Stimulated activated CD4-positive, alpha-beta T cell treated with anti-CD3 and anti-CD28 coated beads, Interleukin-12 subunit alpha, Interleukin-12 subunit beta, amount 100 ng/mL, for 4 hours (primary cell): Measurements from ENCODE around the gene ARFRP1.

Experiments
- DNase-seq: peaks from one replicate; pipeline ENCODE4 v3.0.0-alpha.2; 2020

Gene ARFRP1

DNA sequence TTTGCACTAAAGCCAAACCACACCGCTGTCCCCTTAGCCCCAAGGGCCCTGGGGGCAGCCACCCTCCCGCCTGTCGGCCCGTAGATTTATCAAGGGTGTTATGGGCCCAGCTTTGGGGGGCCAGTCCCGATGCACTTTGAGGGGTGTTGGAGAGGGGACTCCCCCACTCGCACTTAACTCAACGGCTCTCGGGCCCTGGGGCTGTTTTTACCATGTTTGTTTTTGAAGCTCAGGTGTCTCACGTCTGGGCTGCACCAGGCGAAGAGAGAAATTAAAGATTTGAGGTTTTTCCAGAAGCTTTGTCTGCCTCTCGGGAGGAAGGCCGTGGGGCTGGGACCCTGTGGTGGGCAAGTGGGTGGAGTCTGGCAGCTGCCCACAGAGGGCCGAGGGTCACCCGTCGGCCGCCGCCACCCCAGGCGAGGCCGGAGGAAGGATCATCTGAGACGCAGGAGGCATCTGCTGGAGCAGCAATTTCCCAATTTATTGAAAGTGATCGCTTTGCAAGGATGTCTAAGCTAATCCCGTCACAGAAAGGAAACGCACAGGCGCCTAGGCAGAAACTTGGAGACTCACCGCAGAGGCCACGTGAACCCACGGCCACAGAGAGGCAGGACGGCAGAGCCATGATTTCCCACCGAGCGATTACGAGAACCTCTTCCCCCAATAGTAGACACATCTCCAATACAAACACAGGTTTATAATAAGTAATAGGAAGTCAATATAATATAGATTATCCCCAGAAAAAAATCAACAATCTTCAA, 35.6 kb upstream of the ARFRP1 start:
- DNase-seq, result no peak

DNA sequence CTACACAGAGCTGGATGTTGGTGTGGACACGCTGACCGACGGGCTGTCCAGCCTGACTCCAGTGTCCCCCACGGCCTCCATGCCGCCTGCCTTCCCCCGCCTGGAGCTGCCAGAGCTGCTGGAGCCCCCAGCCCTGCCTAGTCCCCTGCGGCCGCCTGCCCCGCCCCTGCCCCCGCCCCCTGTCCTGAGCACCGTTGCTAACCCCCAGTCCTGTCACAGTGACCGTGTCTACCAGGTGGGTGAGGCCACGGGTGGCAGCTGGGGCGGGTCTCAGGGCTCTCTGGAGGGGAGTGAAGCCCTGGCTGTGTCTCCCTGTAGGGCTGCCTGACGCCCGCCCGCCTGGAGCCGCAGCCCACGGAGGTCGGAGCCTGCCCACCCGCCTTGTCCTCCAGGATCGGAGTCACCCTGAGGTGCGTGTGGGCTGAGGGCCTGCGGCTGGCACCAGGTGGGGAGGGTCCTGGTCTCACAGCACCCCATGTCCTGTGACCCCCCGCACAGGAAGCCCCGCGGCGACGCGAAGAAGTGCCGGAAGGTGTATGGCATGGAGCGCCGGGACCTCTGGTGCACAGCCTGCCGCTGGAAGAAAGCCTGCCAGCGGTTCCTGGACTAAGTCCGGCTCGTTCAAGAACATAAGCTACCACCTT, 34.7 kb upstream of the ARFRP1 start:
- no peak for DNase-seq

DNA sequence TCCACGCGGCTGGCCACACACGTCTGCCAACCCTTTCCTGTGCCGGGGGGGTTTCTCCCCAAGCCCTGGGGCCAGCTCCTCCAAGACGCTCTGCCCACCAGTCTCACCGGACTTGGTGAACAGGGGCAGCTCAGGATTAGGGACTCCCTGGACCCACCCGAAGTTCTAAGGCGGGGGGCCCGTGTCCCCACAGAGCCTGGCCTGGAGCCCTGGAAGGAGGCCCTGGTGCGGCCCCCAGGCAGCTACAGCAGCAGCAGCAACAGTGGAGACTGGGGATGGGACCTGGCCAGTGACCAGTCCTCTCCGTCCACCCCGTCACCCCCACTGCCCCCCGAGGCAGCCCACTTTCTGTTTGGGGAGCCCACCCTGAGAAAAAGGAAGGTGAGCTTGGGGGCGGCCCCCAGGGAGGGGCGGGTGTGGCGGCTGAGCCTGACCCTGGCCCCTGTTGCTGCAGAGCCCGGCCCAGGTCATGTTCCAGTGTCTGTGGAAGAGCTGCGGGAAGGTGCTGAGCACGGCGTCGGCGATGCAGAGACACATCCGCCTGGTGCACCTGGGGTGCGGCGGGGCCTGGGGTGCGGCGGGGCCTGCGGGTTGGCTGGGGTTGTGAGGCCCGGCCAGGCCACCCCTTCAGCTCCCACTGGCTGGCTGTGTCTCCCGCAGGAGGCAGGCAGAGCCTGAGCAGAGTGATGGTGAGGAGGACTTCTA, 34.1 kb upstream of the ARFRP1 start:
- no peak for DNase-seq

DNA sequence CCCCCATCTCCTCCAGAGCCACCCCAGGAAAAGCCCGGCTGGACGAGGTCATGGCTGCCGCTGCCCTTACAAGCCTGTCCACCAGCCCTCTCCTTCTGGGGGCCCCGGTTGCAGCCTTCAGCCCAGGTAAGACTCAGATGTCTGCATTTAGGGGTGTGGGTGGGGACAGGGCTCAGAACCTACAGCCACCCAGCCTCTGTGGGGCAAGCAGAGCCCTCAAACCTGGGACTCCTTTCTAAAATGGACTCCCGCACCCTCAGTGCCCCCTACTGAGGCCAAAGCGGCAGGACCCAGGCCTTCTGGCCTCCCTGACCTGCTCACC, 33.5 kb upstream of the ARFRP1 start:
- DNase-seq, result no peak

DNA sequence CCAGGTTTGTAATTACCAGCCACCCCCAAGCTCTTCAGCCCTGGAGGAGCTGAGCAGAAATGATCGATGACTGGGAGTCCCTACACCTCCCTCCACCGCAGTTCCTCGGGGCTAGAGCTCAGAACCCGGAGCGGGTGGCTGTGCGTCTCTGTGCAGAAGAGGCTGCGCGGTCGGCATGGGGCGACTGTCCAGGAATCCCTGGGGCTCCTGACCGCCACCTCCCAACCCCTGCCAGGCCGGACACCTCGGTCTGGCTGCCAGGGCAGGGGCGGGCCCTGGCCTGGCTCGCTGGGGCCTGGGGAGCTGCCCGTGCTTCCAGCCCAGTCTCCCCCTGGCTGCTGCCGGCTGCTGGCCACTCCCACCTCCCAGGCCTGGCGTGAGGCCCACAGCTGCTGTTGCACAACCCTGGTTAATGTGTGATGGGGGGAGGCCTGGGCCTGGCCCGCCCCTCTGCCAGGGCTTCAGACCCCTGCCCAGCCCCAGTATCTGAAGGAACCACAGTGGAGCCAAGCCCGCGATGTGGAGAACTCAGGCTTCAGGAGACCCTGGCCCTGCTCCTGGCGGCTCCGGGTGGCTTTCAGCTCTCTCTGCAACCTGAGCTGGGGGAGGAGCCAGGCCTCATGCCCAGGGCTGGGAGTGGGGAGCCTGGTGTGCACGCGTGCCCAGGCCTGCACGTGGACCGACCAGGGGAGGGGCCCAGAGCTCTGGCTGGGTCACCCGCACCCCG, 33.0 kb upstream of the ARFRP1 start:
- DNase-seq, result no peak

DNA sequence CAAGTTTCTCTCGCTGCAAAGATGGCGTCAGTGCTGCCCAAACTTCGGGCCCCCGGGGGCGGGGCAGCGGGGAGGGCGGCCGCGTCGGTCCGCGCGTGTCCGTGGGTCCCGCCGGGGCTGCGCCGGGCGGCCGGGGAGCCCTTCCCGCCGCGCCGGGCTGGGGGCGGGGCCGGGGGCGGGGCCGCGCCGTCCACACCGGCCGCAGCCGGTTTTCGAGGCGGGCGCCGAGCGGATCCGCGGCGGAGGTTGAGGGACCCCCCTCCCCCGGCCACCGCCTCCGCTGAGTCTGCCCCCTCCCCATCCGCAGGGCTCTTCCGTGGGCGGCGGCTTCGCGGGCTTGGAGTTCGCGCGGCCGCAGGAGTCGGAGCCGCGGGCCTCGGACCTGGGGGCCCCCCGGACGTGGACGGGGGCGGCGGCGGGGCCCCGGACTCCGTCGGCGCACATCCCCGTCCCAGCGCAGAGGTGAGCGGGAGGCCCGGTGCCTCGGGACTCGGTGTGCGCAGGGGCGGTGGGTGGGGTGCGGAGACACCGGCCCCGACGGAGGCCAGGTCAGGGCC, 32.4 kb upstream of the ARFRP1 start:
- DNase-seq, result no peak

DNA sequence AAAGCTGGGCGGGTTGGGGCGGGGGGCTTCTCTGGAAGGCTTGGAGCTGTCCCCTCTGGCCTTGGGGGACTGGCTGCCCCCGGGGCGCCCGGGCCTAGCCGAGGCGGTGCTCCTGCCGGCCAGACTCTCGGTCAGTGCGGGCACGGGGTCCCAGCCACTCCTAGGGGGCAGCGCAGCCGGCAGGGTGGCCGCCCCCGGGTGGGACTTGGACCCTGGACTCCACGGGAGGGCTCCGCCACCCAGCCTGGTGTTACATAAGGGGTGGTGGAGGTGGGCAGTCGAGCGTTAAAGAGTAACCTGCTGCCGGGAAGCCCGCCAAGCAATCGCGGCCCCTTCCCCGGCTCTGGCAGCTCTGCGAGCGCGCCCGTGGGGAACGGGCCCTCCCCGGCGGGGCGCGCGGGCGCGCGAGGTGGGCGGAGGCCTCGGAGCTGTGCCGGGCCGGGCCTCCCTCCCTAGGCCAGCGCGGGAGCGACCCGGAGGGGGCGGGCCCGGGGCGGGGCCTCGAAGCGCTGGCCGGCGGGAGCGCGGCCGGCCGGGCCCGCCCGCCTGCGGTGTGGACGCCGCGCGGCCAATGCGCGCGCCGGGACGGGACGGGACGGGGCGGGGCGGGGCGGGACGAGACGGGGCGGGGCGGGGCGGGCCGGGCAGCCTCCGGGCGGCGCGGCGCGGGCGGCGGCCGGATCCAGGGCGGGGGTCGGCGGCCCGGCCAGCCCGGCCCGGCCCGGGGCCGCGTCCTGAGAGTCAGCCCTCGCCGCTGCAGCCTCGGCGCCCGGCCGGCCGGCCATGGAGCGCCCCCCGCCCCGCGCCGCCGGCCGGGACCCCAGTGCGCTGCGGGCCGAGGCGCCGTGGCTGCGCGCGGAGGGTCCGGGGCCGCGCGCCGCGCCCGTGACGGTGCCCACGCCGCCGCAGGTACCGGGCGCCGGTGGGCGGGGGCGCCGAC, 31.6 kb upstream of the ARFRP1 start, which contains the start of gene SLC2A4RG:
Gene SLC2A4RG (plus strand): TSS at position 647 of the 940 bp plus-strand sequence. CDS start 137 bp downstream, at position 784.
- peak; percentile 67 for DNase-seq

DNA sequence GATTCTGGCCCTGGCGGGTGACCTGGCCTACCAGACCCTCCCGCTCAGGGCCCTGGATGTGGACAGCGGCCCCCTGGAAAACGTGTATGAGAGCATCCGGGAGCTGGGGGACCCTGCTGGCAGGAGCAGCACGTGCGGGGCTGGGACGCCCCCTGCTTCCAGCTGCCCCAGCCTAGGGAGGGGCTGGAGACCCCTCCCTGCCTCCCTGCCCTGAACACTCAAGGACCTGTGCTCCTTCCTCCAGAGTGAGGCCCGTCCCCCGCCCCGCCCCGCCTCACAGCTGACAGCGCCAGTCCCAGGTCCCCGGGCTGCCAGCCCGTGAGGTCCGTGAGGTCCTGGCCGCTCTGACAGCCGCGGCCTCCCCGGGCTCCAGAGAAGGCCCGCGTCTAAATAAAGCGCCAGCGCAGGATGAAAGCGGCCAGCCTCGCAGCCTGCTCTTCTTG, 30.9 kb upstream of the ARFRP1 start:
- DNase-seq, result no peak

DNA sequence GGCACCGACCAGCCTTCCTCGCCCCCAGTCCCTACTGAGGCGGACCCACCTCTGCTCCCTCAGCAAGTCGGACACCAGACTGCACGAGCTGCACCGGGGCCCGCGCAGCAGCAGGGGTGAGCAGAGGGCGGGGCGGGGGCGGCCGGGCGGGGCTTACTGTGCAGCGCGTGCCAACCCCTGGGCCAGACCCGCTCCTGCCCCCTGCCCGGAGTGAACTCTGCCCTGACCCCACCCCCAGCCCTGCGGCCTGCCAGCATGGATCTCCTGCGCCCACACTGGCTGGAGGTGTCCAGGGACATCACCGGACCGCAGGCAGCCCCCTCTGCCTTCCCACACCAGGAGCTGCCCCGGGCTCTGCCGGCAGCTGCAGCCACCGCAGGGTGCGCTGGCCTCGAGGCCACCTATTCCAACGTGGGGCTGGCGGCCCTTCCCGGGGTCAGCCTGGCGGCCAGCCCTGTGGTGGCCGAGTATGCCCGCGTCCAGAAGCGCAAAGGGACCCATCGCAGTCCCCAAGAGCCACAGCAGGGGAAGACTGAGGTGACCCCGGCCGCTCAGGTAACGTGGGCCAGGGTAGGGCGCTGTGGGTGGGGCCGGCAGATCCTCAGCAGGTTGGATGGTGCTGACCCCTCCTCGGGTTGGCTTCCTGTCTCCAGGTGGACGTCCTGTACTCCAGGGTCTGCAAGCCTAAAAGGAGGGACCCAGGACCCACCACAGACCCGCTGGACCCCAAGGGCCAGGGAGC, 30.3 kb upstream of the ARFRP1 start:
- no peak for DNase-seq

DNA sequence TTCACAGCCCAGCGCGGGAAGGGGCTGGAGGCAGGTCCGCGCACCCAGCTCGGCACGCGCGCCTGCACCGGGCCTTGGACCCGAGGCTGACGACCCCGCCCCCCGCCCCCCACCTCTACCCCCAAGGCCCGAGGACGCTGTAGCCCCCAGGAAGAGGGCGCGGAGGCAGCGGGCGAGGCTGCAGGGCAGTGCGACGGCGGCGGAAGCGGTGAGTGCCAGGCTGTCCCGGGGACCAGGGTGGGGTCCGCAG, 29.8 kb upstream of the ARFRP1 start:
- DNase-seq, result no peak

DNA sequence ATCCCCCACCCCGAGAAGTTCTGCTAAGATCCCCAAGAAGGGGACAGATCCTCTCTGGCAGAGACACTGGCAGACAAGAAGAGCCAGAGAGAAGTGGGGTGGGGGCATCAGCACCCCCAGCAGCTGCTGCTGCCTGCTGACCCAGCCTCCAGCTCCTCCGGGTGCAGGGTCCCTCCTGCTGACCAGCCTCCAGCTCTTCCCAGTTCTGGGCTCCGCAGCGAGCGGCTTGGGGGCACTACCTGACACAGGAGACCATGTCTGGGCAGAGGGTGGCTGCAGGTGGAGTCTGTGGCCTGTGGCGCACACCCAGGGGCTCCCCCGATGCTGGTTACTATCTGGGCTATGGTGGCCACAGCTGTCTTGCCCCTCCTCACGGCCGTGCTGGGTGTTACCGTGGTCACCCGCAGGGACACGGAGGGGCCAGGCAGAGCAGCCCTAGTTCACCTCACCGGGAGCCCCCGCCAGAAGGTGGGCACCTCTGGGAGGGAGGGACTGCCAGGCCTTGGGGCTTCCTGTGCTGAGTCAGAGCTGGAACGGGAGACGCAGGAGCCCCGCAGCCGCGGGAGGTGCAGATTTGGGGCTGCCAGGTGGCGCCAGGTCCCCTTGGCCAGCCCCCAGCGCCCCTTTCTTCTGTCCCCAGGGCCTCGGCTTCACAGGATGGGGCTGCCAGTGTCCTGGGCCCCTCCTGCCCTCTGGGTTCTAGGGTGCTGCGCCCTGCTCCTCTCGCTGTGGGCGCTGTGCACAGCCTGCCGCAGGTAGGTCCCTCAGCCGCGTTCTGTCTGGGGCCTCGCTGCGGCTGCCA, 29.3 kb upstream of the ARFRP1 start:
- DNase-seq, result no peak

DNA sequence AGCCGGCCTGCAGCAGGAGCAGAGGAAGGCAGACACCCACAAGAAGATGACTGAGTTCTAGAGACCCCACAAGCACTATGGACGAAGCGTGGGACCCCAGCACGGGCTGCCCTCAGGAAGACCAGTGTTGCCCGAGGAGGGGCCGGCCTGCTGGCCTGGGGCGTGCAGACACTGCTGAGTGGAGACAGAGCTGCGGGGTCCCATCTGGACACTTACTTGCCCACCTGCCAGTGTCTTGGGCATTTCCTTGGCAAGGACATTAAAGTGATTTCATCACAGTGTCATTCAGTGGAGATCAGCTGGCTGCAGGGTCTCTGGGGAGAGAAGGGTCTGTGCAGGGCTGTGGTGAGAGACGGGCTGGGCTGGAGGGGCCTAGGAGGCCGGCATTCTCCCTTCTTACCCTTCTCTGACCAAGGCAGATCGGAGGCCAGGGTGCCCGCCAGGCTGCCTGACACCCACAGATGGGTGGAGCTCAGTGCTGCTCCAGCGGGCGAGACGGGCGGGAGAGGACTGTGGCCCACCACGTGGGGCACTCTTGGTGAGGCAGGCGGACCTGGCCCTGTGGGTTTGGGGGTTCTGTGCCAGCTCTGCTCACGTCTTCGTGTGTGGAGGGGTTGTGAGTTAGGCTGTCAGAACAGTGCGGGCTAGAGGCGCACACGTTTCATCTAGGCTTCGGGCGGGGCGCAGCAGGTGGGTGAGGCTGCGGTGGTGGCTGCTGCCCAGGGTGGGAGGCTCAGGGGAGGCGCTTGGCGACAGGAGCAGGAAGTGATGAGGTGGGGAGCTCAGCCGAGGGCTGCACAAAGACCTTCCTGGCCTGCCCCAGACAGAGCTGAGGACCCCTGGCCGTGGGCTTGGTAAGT, 28.3 kb upstream of the ARFRP1 start, which contains the start of gene LIME1:
Gene LIME1 (plus strand): TSS at position 806 of the 860 bp plus-strand sequence. CDS start 886 bp downstream, outside the sequence.
- DNase-seq, result peak; percentile 52

DNA sequence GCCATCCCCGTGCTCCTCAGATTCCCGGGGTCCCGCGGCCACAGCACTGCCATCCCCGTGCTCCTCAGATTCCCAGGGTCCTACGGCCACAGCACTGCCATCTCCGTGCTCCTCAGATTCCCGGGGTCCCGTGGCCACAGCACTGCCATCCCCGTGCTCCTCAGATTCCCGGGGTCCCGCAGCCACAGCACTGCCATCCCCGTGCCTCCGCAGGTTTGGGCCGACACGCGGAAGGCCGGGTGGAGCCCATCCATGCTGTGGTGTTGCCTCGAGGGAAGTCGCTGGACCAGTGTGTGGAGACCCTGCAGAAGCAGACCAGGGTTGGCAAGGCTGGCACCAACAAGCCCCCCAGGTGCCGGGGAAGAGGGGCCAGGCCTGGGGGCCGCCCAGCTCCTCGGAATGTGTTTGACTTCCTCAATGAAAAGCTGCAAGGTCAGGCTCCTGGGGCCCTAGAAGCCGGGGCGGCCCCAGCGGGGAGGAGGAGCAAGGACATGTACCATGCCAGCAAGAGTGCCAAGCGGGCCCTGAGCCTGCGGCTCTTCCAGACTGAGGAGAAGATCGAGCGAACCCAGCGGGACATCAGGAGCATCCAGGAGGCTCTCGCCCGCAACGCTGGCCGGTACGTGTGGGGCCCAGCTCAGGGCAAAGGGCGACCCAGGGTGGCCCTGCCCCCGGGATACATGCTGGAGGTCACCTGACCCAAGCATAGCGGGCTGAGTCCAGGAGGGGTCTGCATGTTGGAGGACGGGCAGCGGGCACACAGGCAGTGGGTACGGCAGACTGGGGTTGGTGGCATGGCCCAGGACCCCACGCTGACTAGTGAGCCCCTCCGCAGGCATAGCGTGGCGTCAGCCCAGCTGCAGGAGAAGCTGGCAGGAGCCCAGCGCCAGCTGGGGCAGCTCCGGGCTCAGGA, 27.4 kb upstream of the ARFRP1 start:
- DNase-seq, result no peak

DNA sequence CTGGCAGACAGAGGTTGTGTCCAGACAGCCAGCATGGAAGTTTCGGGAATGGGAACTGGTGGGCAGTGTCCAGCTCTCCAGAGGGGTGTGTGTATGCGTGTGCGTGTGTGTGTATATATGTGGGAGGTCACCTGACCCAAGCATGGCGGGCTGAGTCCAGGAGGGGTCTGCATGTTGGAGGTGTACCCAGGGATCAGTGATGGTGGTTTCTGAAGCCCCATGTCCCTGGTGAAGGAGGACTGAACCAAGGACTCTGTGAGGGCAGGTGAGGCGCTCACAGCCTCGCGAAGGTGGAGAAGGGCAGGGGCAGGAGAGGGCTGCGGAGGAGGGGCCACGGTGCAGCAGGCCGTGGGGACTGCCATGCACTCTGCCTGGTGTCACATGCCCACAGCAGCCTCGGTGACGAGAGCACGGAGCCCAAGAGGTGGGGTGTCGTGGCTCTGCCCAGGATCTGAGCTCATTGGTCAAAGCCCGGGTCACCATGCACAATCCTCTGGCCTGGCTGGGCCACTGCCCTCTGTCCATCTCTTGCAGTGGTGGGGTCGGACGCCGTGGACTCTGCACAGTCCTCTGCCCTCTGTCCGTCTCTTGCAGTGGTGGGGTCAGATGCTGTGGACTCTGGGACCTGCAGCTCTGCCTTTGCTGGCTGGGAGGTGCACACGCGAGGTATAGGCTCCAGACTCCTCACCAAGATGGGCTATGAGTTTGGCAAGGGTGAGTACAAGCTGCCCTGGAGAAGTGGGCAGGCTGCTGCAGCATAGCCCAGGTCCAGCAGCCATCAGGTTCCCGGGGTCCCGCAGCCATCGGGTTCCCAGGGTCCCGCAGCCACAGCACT, 26.6 kb upstream of the ARFRP1 start:
- DNase-seq, result no peak

DNA sequence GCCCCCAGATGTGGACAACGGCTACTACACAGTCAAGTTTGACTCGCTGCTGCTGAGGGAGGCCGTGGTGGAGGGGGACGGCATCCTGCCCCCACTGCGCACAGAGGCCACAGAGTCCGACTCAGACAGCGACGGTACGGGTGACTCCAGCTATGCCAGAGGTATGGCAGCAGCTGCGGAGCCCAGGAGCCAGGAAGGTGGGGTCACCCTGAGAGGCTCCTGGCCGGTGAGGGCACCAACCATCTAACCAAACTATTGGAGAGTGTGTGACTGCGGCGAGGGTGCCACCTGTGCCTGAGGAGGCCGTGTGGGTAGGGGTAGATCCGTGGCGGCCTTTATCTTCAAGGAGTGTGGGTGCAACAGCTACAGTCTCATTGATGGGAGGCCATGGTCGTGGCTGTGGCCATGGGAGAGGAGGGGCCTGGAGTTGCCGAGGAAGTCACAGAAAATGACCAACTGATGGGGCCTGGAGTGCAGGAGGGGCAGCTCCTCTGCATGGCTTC, 25.9 kb upstream of the ARFRP1 start:
- DNase-seq, result no peak

DNA sequence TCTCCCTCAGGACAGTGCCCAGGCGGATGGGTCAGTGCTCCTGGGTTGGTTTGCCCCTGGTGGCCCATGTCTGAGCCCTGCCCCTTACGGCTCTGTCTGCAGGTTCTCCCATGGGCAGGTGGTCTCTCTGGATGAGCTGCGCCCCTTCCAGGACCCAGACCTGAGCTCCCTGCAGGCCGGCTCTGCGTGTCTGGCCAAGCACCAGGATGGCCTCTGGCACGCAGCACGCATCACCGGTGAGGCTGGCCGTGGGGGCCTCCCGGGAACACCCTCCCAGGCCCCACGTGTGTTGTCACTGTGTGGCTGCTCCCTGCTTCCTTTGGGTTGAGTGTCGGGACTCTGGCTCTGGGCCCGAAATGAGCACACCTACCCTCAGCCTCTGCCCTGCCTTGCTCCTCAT, 25.3 kb upstream of the ARFRP1 start:
- no peak for DNase-seq
